IMR-90 (cell line): ENCODE results near the gene DHX38. TPM values are rescaled to one million over a fixed set of nuclear protein-coding genes. Genes with fewer than 3 reads are reported as not detected.

Experiments used
- ATAC-seq: fragments of 200-7000 bp; cut with Tn5 transposase; 2 replicates; pipeline ENCODE4 v1.9.1; 2020; ENCODE audit warnings: low read depth, mild to moderate bottlenecking, moderate library complexity
- BruUV-seq: library from RNA; stranded (reverse); fragments of 400-500 nt; replicated peaks from 2 replicates; lab custom pipeline; 2021; lab: Mats Ljungman, UMichigan
- CTCF ChIA-PET: fragments of 300-600 bp; formaldehyde crosslinking; extraction: SDS; loops from one replicate; lab custom pipeline; 2021; ENCODE audit warnings: antibody characterized with exemption; lab: Yijun Ruan, JAX
- POLR2A ChIA-PET: fragments of 300-600 bp; sonication (Branson Sonifier 250); formaldehyde crosslinking; loops from one replicate; lab custom pipeline; 2022; ENCODE audit warnings: antibody characterized with exemption; ENCODE audit not compliant: unreplicated experiment; lab: Charles Lee
- DNase-seq: peaks from one replicate; pipeline ENCODE4 v3.0.0; 2013
- H2AFZ ChIP-seq: replicated peaks from 2 replicates; pipeline ENCODE3; 2013; ENCODE audit warnings: low read length, mild to moderate bottlenecking; ENCODE audit not compliant: poor library complexity
- H2AK5ac ChIP-seq: 2 replicates; pipeline ENCODE4 v1.6.1; 2013; ENCODE audit warnings: low read depth, low read length, inconsistent platforms
- H2AK9ac ChIP-seq: replicated peaks from 2 replicates; pipeline ENCODE3; 2013; ENCODE audit warnings: mild to moderate bottlenecking, low read depth, low read length, moderate library complexity; ENCODE audit not compliant: poor library complexity
- H2BK120ac ChIP-seq: 2 replicates; pipeline ENCODE4 v1.6.1; 2013; ENCODE audit warnings: low read depth, low read length, inconsistent platforms
- H2BK15ac ChIP-seq: 3 replicates; pipeline ENCODE4 v1.6.1; 2013; ENCODE audit warnings: low read depth, low read length, inconsistent platforms
- H2BK20ac ChIP-seq: 2 replicates; pipeline ENCODE4 v1.6.1; 2013; ENCODE audit warnings: low read depth, mild to moderate bottlenecking, inconsistent platforms, low read length, moderate library complexity
- H2BK5ac ChIP-seq: 2 replicates; pipeline ENCODE4 v1.6.1; 2013; ENCODE audit warnings: mild to moderate bottlenecking, low read depth, low read length, inconsistent platforms; ENCODE audit not compliant: poor library complexity, severe bottlenecking
- H3K14ac ChIP-seq: replicated peaks from 2 replicates; pipeline ENCODE4 v1.6.1; 2013; ENCODE audit warnings: low read depth, low read length, inconsistent platforms
- H3K18ac ChIP-seq: 2 replicates; pipeline ENCODE4 v1.6.1; 2013; ENCODE audit warnings: low read depth, low read length, control low read depth
- H3K23ac ChIP-seq: 2 replicates; pipeline ENCODE4 v1.6.1; 2013; ENCODE audit warnings: low read depth, low read length, inconsistent platforms
- H3K27ac ChIP-seq: 2 replicates; pipeline ENCODE4 v1.5.1; 2013; ENCODE audit warnings: mild to moderate bottlenecking, control low read depth, low read length; ENCODE audit not compliant: insufficient read depth
- H3K27me3 ChIP-seq: 2 replicates; pipeline ENCODE4 v1.6.1; 2013; ENCODE audit warnings: low read length; ENCODE audit not compliant: control insufficient read depth, insufficient read depth
- H3K36me3 ChIP-seq: 2 replicates; pipeline ENCODE4 v1.6.1; 2013; ENCODE audit warnings: low read length, mixed read lengths; ENCODE audit not compliant: control insufficient read depth, insufficient read depth
- H3K4ac ChIP-seq: 2 replicates; pipeline ENCODE4 v1.6.1; 2013; ENCODE audit warnings: low read depth, low read length, inconsistent platforms
- H3K4me1 ChIP-seq: 2 replicates; pipeline ENCODE4 v1.6.1; 2013; ENCODE audit warnings: low read length, mixed read lengths; ENCODE audit not compliant: control insufficient read depth, insufficient read depth
- H3K4me2 ChIP-seq: 2 replicates; pipeline ENCODE4 v1.6.1; 2013; ENCODE audit warnings: low read depth, mild to moderate bottlenecking, control low read depth, low read length, moderate library complexity
- H3K4me3 ChIP-seq: 2 replicates; pipeline ENCODE4 v1.5.1; 2013; ENCODE audit warnings: low read depth, mild to moderate bottlenecking, control low read depth, low read length, moderate library complexity; ENCODE audit not compliant: insufficient read depth
- H3K56ac ChIP-seq: 2 replicates; pipeline ENCODE4 v1.6.1; 2013; ENCODE audit warnings: low read length, inconsistent platforms; ENCODE audit not compliant: insufficient read depth; ENCODE audit errors: extremely low read depth
- H3K79me1 ChIP-seq, 2 experiments: 2 replicates each; pipeline ENCODE4 v1.6.1; 2013; ENCODE audit warnings: low read length in 2 of 2, inconsistent platforms in 1 of 2, low read depth in 1 of 2
- H3K9ac ChIP-seq: 2 replicates; pipeline ENCODE4 v1.6.1; 2013; ENCODE audit warnings: low read depth, low read length, control low read depth
- H3K9me1 ChIP-seq: 2 replicates; pipeline ENCODE4 v1.6.1; 2013; ENCODE audit warnings: low read length, inconsistent platforms; ENCODE audit not compliant: insufficient read depth
- H3K9me3 ChIP-seq: 2 replicates; pipeline ENCODE4 v1.6.1; 2013; ENCODE audit warnings: low read length; ENCODE audit not compliant: control insufficient read depth, insufficient read depth
- H4K20me1 ChIP-seq: 2 replicates; pipeline ENCODE4 v1.6.1; 2013; ENCODE audit warnings: low read length, inconsistent platforms; ENCODE audit not compliant: insufficient read depth
- H4K5ac ChIP-seq: 2 replicates; pipeline ENCODE4 v1.6.1; 2013; ENCODE audit warnings: mild to moderate bottlenecking, low read depth, low read length, control low read depth
- H4K8ac ChIP-seq, 2 experiments: 2 replicates each; pipeline ENCODE4 v1.6.1; 2013; ENCODE audit warnings: low read depth in 2 of 2, low read length in 2 of 2, control low read depth in 1 of 2, inconsistent platforms in 1 of 2
- H4K91ac ChIP-seq: 2 replicates; pipeline ENCODE4 v1.6.1; 2013; ENCODE audit warnings: low read depth, low read length, inconsistent platforms; ENCODE audit not compliant: insufficient read depth
- BHLHE40 ChIP-seq: fragments of 150-350 bp; IDR thresholded peaks from 2 replicates; pipeline ENCODE4 v1.6.1; 2016; ENCODE audit warnings: mild to moderate bottlenecking, low read depth, low read length
- CTCF ChIP-seq: conservative IDR thresholded peaks from 2 replicates; pipeline ENCODE4 v1.5.1; 2012; ENCODE audit warnings: mild to moderate bottlenecking, low read depth, low read length, improper control_type of control experiment
- ELK1 ChIP-seq: fragments of 150-350 bp; IDR thresholded peaks from 2 replicates; pipeline ENCODE4 v1.6.1; 2016; ENCODE audit warnings: low read depth, mild to moderate bottlenecking, low read length, moderate library complexity, borderline replicate concordance
- NFE2L2 ChIP-seq: fragments of 150-350 bp; IDR thresholded peaks from 2 replicates; pipeline ENCODE4 v1.6.1; 2016; ENCODE audit warnings: low read depth, mild to moderate bottlenecking, low read length
- POLR2A ChIP-seq: IDR thresholded peaks from 2 replicates; pipeline ENCODE4 v1.6.1; 2012; ENCODE audit warnings: mild to moderate bottlenecking, low read depth, low read length
- RAD21 ChIP-seq: IDR thresholded peaks from 2 replicates; pipeline ENCODE4 v1.6.1; 2012; ENCODE audit warnings: low read length, improper control_type of control experiment
- RCOR1 ChIP-seq: IDR thresholded peaks from 2 replicates; pipeline ENCODE4 v1.6.1; 2012; ENCODE audit warnings: mild to moderate bottlenecking, low read length, improper control_type of control experiment; ENCODE audit not compliant: insufficient replicate concordance
- RFX5 ChIP-seq: IDR thresholded peaks from 2 replicates; pipeline ENCODE4 v1.8.0; 2012; ENCODE audit warnings: low read depth, mild to moderate bottlenecking, low read length, moderate library complexity
- SMC3 ChIP-seq: fragments of 150-350 bp; IDR thresholded peaks from 2 replicates; pipeline ENCODE4 v1.6.1; 2016; ENCODE audit warnings: low read depth, mild to moderate bottlenecking, antibody characterized with exemption, low read length, moderate library complexity
- USF2 ChIP-seq: fragments of 150-350 bp; IDR thresholded peaks from 2 replicates; pipeline ENCODE4 v1.6.1; 2017; ENCODE audit warnings: mild to moderate bottlenecking, antibody characterized with exemption, low read length, low read depth
- WGBS, 2 experiments: methylation state at CpG; one replicate each; pipeline versions ENCODE4 v1.1.5 to v1.1.7; 2013; ENCODE audit warnings: missing lambda C conversion rate in 2 of 2; ENCODE audit not compliant: insufficient read length in 1 of 2; ENCODE audit errors: extremely low coverage in 2 of 2; 5-methylcytosine and 5-hydroxymethylcytosine counted together
- dilution Hi-C: fragments of 300-500 bp; cut with HindIII; formaldehyde crosslinking; loops from one replicate; pipeline ENCODE4 v1.14.3; 2018; ENCODE audit warnings: low sequenced_read_pairs; ENCODE audit not compliant: unreplicated experiment
- in situ Hi-C: fragments of 300-500 bp; cut with MboI; formaldehyde crosslinking; loops from 3 replicates; pipeline ENCODE4 v1.14.3; 2019; ENCODE audit warnings: low sequenced_read_pairs, inconsistent platforms, mixed read lengths
- intact Hi-C: fragments of 100-400 bp; cut with micrococcal nuclease; formaldehyde crosslinking; loops from 2 replicates; pipeline ENCODE4 v1.10.0; 2022
- polyA plus RNA-seq, 3 experiments: library from polyadenylated mRNA; depleted of rRNA; stranded (reverse); fragments of >200 nt; gene quantifications; 2 replicates each; pipeline ENCODE4 v1.2.3, GENCODE V29; 2012; ENCODE audit warnings: low replicate concordance in 1 of 3
- total RNA-seq: library from RNA; depleted of rRNA; stranded (reverse); fragments of >200 nt; gene quantifications from 2 replicates; pipeline ENCODE4 v1.2.3, GENCODE V29; 2012

Gene DHX38
- total and polyA plus RNA-seq, 2 of the 4 experiments (the other 2 are of a cell fraction) = 45.4 to 49.6 TPM

- Histone ChIP-seq H2BK5ac (no peak overlapping the region), H4K20me1 (no peaks in the 10 kb centered on the region; the same call in 1 of the 2 replicates), H3K23ac (no peak overlapping the region), H3K27ac (no peak overlapping the region), H3K14ac (no peak overlapping the region), H3K4me2 (no peak overlapping the region), H3K36me3 (peaks cover 72% of the 10 kb centered on the region), H2BK15ac (no peak overlapping the region), H2BK20ac (no peak overlapping the region), H3K27me3 (no peaks in the 10 kb centered on the region), H3K9me1 (no peaks in the 10 kb centered on the region), H4K5ac (no peak overlapping the region), H4K8ac (no peak overlapping the region), H4K91ac (no peak overlapping the region), H3K4me3 (no peak overlapping the region), H2AFZ (no peak overlapping the region), H2AK5ac (no peak overlapping the region), H3K56ac (no peak overlapping the region), H3K9me3 (no peaks in the 10 kb centered on the region), H3K4me1 (no peaks in the 10 kb centered on the region), H3K79me1 (peaks cover 4 to 23% of the 10 kb centered on the region in 2 experiments; a peak in 3 of 4 replicates), H3K4ac (no peak overlapping the region), H3K9ac (no peak overlapping the region), H2AK9ac (no peak overlapping the region), H2BK120ac (no peak overlapping the region), H3K18ac (no peak overlapping the region)
- peak; percentile 22; the same call in 1 of the 2 replicates for TF ChIP-seq SMC3
- no peak for TF ChIP-seq NFE2L2
- TF ChIP-seq USF2 = no peak
- TF ChIP-seq RFX5 = no peak
- TF ChIP-seq POLR2A = no peak
- peak; percentile 55 for TF ChIP-seq CTCF
- TF ChIP-seq BHLHE40 = no peak
- no peak for TF ChIP-seq ELK1
- no peak for TF ChIP-seq RCOR1
- peak; percentile 64 for TF ChIP-seq RAD21
- ATAC-seq (peak; percentile 97), DNase-seq (peak; percentile 49)
- no TSS peak for BruUV-seq
- WGBS, 2 experiments = 93% methylated on average over 9 of the region's 12 CpGs; no CpG with 5 or more reads in 1 of the 2 experiments
- intact Hi-C loops = loop anchor here (1.0 to 10.0 kb wide), 2 partner anchors 33 to 65 kb away; no protein-coding TSS in a partner anchor
- in situ Hi-C loops = no loop called here
- ChIA-PET POLR2A (no interaction called here), CTCF (no interaction called here)
- dilution Hi-C loops = no loop called here
Measured at GRCh38 chr16:72099377-72099818, 5.8 kb downstream of the DHX38 start.
